Measurements from ENCODE around the gene URB1. TPM values are rescaled to one million over a fixed set of nuclear protein-coding genes. Genes with fewer than 3 reads are reported as not detected.

Gene URB1
- total and polyA plus RNA-seq, 2 donors (not counting 3 experiments of a cell fraction or from before 2014, with no cell fraction given) = 8.0 to 27.3 TPM

GRCh38 chr21:32347351-32347750, 45.5 kb downstream of the URB1 start:
- H3K27me3 ChIP-seq (ENCODE audit: control insufficient read depth in 2 of 2, insufficient read depth in 2 of 2, low read length in 2 of 2) = no peaks in the 10 kb centered on the region
- no peak overlapping the region for H3K4me3 ChIP-seq (replicated peaks in 1 of 3; ENCODE audit: insufficient read depth in 1 of 3, low read depth in 1 of 3, low read length in 3 of 3)
- DNase-seq (ENCODE audit: low read depth, low spot score) (no peak), FAIRE-seq (no peak)
- no peak overlapping the region for H3K4me2 ChIP-seq (ENCODE audit: insufficient read depth, low read length)
- TF ChIP-seq JUN (IDR thresholded peaks at IDR 0.05; ENCODE audit: borderline replicate concordance, insufficient read depth, insufficient read length, low read depth) = no peak
- no peak for TF ChIP-seq MAX (IDR thresholded peaks at IDR 0.05; ENCODE audit: insufficient read depth, insufficient read length)
- TF ChIP-seq EZH2 (IDR thresholded peaks at IDR 0.05; ENCODE audit: borderline replicate concordance, low read depth, low read length, severe bottlenecking) = no peak
- TF ChIP-seq POLR2AphosphoS5 (IDR thresholded peaks at IDR 0.05; ENCODE audit: insufficient read depth, low read depth, low read length) = no peak
- no peak for TF ChIP-seq MYC (IDR thresholded peaks at IDR 0.05; ENCODE audit: low read depth, low read length)
- TF ChIP-seq FOS (IDR thresholded peaks at IDR 0.05; ENCODE audit: borderline replicate concordance, insufficient read depth, low read length) = no peak
- TF ChIP-seq POLR2A (IDR thresholded peaks at IDR 0.05; ENCODE audit: low read depth, low read length) = no peak
- TF ChIP-seq, protein P1, sequence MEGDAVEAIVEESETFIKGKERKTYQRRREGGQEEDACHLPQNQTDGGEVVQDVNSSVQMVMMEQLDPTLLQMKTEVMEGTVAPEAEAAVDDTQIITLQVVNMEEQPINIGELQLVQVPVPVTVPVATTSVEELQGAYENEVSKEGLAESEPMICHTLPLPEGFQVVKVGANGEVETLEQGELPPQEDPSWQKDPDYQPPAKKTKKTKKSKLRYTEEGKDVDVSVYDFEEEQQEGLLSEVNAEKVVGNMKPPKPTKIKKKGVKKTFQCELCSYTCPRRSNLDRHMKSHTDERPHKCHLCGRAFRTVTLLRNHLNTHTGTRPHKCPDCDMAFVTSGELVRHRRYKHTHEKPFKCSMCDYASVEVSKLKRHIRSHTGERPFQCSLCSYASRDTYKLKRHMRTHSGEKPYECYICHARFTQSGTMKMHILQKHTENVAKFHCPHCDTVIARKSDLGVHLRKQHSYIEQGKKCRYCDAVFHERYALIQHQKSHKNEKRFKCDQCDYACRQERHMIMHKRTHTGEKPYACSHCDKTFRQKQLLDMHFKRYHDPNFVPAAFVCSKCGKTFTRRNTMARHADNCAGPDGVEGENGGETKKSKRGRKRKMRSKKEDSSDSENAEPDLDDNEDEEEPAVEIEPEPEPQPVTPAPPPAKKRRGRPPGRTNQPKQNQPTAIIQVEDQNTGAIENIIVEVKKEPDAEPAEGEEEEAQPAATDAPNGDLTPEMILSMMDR (IDR thresholded peaks at IDR 0.05; ENCODE audit: extremely low read depth in 1 of 2, insufficient read depth in 1 of 2, low read depth in 1 of 2, low read length in 2 of 2) = no peak
- TF ChIP-seq GATA2 (IDR thresholded peaks at IDR 0.05; ENCODE audit: insufficient read depth, insufficient read length, low read depth, low read length) = no peak
- intact Hi-C loops (cut with micrococcal nuclease) (no loop called here), dilution Hi-C loops (cut with MboI; ENCODE audit: extremely low pct_ligation_motif_present, low sequenced_read_pairs) (no loop called here)
- H3K36me3 ChIP-seq (ENCODE audit: control insufficient read depth in 2 of 2, extremely low read depth in 1 of 2, insufficient read depth in 2 of 2, low read length in 2 of 2) = peaks cover 25 to 59% of the 10 kb centered on the region in 2 experiments
- H3K27ac ChIP-seq (ENCODE audit: insufficient read depth, low read depth, low read length) = no peak overlapping the region
- ChIA-PET CTCF (no interaction called here), POLR2A (no interaction called here)
- TSS peak; percentile 22 for BruUV-seq (replicated peaks)
- H2AFZ ChIP-seq (ENCODE audit: low read depth, low read length) = no peak overlapping the region
- no peaks in the 10 kb centered on the region for H4K20me1 ChIP-seq (replicated peaks; ENCODE audit: control insufficient read depth, extremely low read depth, insufficient read depth, low read length)
- peaks cover 5% of the 10 kb centered on the region for H3K9me3 ChIP-seq (replicated peaks; ENCODE audit: control insufficient read depth, insufficient read depth, low read length)
- H3K79me2 ChIP-seq (ENCODE audit: control insufficient read depth, insufficient read depth, low read length) = no peaks in the 10 kb centered on the region
- no peaks in the 10 kb centered on the region for H3K4me1 ChIP-seq (ENCODE audit: control insufficient read depth, extremely low read depth, insufficient read depth, low read length)
- H3K9ac ChIP-seq (replicated peaks; ENCODE audit: extremely low read depth, insufficient read depth, low read length) = no peak overlapping the region
- H3K9me1 ChIP-seq (replicated peaks; ENCODE audit: control insufficient read depth, extremely low read depth, insufficient read depth, low read length) = no peaks in the 10 kb centered on the region

Data from endothelial cell of umbilical vein (primary cell).